ENCODE results near the gene SLC35C1.
"Not testable (repeated sequence)": the region's sequence is repeated elsewhere in the genome, so short reads cannot be mapped to it uniquely, and the experiment has no call there.

Gene SLC35C1

GRCh38 chr11:45811571-45812290 lies 6.8 kb downstream of the SLC35C1 start:
- DNase-seq: no peak

- no peak for DNase-seq
Observed at GRCh38 chr11:45812581-45813548, 7.9 kb downstream of the SLC35C1 start.

- DNase-seq: no peak
Observed at GRCh38 chr11:45815747-45816146, 10.8 kb downstream of the SLC35C1 start.

- DNase-seq: no peak
Observed at GRCh38 chr11:45816614-45817013, 11.7 kb downstream of the SLC35C1 start.

- DNase-seq: no peak
Observed at GRCh38 chr11:45817191-45817590, 12.2 kb downstream of the SLC35C1 start.

GRCh38 chr11:45818961-45819605 lies 14.1 kb downstream of the SLC35C1 start:
- DNase-seq: no peak

GRCh38 chr11:45820211-45820857 lies 15.4 kb downstream of the SLC35C1 start:
- no peak for DNase-seq

- DNase-seq: not testable (repeated sequence)
Observed at GRCh38 chr11:45826492-45826891, 21.5 kb downstream of the SLC35C1 start.

- no peak for DNase-seq
Observed at GRCh38 chr11:45827123-45827522, 22.2 kb downstream of the SLC35C1 start.

- no peak for DNase-seq
Observed at GRCh38 chr11:45828996-45829395, 24.0 kb downstream of the SLC35C1 start.

- no peak for DNase-seq
Observed at GRCh38 chr11:45830596-45830995, 25.6 kb downstream of the SLC35C1 start.

GRCh38 chr11:45832811-45833441 lies 28.0 kb downstream of the SLC35C1 start:
- no peak for DNase-seq

- no peak for DNase-seq
Observed at GRCh38 chr11:45833761-45834160, 28.8 kb downstream of the SLC35C1 start.

GRCh38 chr11:45834298-45834756 lies 29.4 kb downstream of the SLC35C1 start:
- DNase-seq: peak; percentile 88

GRCh38 chr11:45839204-45839603 lies 34.3 kb downstream of the SLC35C1 start:
- DNase-seq: no peak

- DNase-seq: not testable (repeated sequence)
Observed at GRCh38 chr11:45840251-45840650, 35.3 kb downstream of the SLC35C1 start.

GRCh38 chr11:45843158-45843924 lies 38.4 kb downstream of the SLC35C1 start:
- peak; percentile 90 for DNase-seq

GRCh38 chr11:45844822-45845578 lies 40.1 kb downstream of the SLC35C1 start:
- no peak for DNase-seq

GRCh38 chr11:45846174-45846675 lies 41.3 kb downstream of the SLC35C1 start:
- no peak for DNase-seq
